GM18505 (cell line): ENCODE results near the gene GPR132.

Source experiments
- ATAC-seq: cut with Tn5 transposase; IDR thresholded peaks from one replicate; pipeline ENCODE4 v1.9.1; 2021; ENCODE audit not compliant: unreplicated experiment
- POLR2A ChIP-seq: IDR thresholded peaks from 4 replicates; pipeline ENCODE4 v1.6.1; 2011; ENCODE audit warnings: borderline replicate concordance; ENCODE audit not compliant: insufficient read depth, insufficient read length; ENCODE audit errors: extremely low read depth

GPR132 gene

GRCh38 chr14:105095236-105095805 is 30.1 kb upstream of the GPR132 start:
- TF ChIP-seq POLR2A: no peak
- ATAC-seq: no peak

- ATAC-seq: no peak
- no peak for TF ChIP-seq POLR2A
Observed at GRCh38 chr14:105094193-105094907, 29.1 kb upstream of the GPR132 start.

GRCh38 chr14:105093431-105094192 is 28.4 kb upstream of the GPR132 start:
- ATAC-seq: peak; percentile 37
- no peak for TF ChIP-seq POLR2A

GRCh38 chr14:105093038-105093430 is 27.8 kb upstream of the GPR132 start:
- peak; percentile 36 for ATAC-seq
- peak; percentile 44 for TF ChIP-seq POLR2A

- no peak for ATAC-seq
- TF ChIP-seq POLR2A: no peak
Observed at GRCh38 chr14:105092171-105093037, 27.2 kb upstream of the GPR132 start.

GRCh38 chr14:105091517-105092170 is 26.4 kb upstream of the GPR132 start:
- TF ChIP-seq POLR2A: no peak
- ATAC-seq: no peak

GRCh38 chr14:105091054-105091516 is 25.9 kb upstream of the GPR132 start:
- no peak for ATAC-seq
- no peak for TF ChIP-seq POLR2A

- TF ChIP-seq POLR2A: no peak
- ATAC-seq: no peak
Observed at GRCh38 chr14:105090493-105091053, 25.3 kb upstream of the GPR132 start.

- no peak for ATAC-seq
- no peak for TF ChIP-seq POLR2A
Observed at GRCh38 chr14:105089746-105090492, 24.7 kb upstream of the GPR132 start.

GRCh38 chr14:105088812-105089745 is 23.8 kb upstream of the GPR132 start:
- ATAC-seq: no peak
- no peak for TF ChIP-seq POLR2A
